HG03135 (cell line): ENCODE results near the gene CUTC.
"Not testable (repeated sequence)": the region's sequence is repeated elsewhere in the genome, so short reads cannot be mapped to it uniquely, and the experiment has no call there.

Experiments
- ATAC-seq: cut with Tn5 transposase; IDR thresholded peaks from one replicate; pipeline ENCODE4 v1.9.1; 2021; ENCODE audit warnings: mild to moderate bottlenecking, moderate library complexity; ENCODE audit not compliant: unreplicated experiment

The CUTC gene

GRCh38 chr10:99742254-99742653, 10.2 kb downstream of the CUTC start:
- ATAC-seq = no peak

- no peak for ATAC-seq
These were observed 10.7 kb downstream of the CUTC start for GRCh38 chr10:99742701-99743100.

GRCh38 chr10:99743841-99744240, 11.8 kb downstream of the CUTC start:
- ATAC-seq = no peak

- not testable (repeated sequence) for ATAC-seq
These were observed 14.1 kb downstream of the CUTC start for GRCh38 chr10:99746166-99746565.

- no peak for ATAC-seq
These were observed 16.9 kb downstream of the CUTC start for GRCh38 chr10:99748823-99749451.

- ATAC-seq = no peak
These were observed 18.6 kb downstream of the CUTC start for GRCh38 chr10:99750641-99751040.

- no peak for ATAC-seq
These were observed 22.6 kb downstream of the CUTC start for GRCh38 chr10:99754670-99755069.

- ATAC-seq = no peak
These were observed 24.1 kb downstream of the CUTC start for GRCh38 chr10:99756159-99756558.

- ATAC-seq = no peak
These were observed 26.3 kb downstream of the CUTC start for GRCh38 chr10:99758211-99758891.

- no peak for ATAC-seq
These were observed 28.3 kb downstream of the CUTC start for GRCh38 chr10:99760321-99760720.

GRCh38 chr10:99761365-99761764, 29.3 kb downstream of the CUTC start:
- ATAC-seq = no peak

GRCh38 chr10:99765672-99766301, 33.8 kb downstream of the CUTC start:
- ATAC-seq = no peak

GRCh38 chr10:99766302-99766681, 34.3 kb downstream of the CUTC start:
- ATAC-seq = no peak

GRCh38 chr10:99767901-99768300, 35.9 kb downstream of the CUTC start:
- ATAC-seq = no peak

- ATAC-seq = no peak
These were observed 36.5 kb downstream of the CUTC start for GRCh38 chr10:99768556-99768955.

- ATAC-seq = no peak
These were observed 37.7 kb downstream of the CUTC start for GRCh38 chr10:99769706-99770105.

- ATAC-seq = no peak
These were observed 38.5 kb downstream of the CUTC start for GRCh38 chr10:99770408-99771045.

- ATAC-seq = no peak
These were observed 43.8 kb downstream of the CUTC start for GRCh38 chr10:99775850-99776249.

GRCh38 chr10:99777918-99778714, 46.1 kb downstream of the CUTC start:
- no peak for ATAC-seq

GRCh38 chr10:99779335-99779734, 47.3 kb downstream of the CUTC start:
- no peak for ATAC-seq
